ENCODE data around the gene PLK5. TPM values are rescaled to one million over a fixed set of nuclear protein-coding genes. Genes with fewer than 3 reads are reported as not detected.

The PLK5 gene
- total and polyA plus RNA-seq, 2 of the 4 experiments (the other 2 are of a cell fraction), result not detected

GRCh38 chr19:1526066-1526778 lies 2.3 kb downstream of the PLK5 start:
- no peak for ATAC-seq (ENCODE audit: low read depth)
- in situ Hi-C loops (cut with MboI; ENCODE audit: low sequenced_read_pairs), result loop anchor here (25.0 kb wide), 1 partner anchor 261 kb away; no protein-coding TSS in a partner anchor
- Histone ChIP-seq H2AK5ac (ENCODE audit: low read depth, low read length) (no peak overlapping the region), H3K56ac (ENCODE audit: extremely low read depth, insufficient read depth, low read length) (no peak overlapping the region), H2AK9ac (replicated peaks; ENCODE audit: low read depth, low read length, poor library complexity) (no peak overlapping the region), H3K4me1 (ENCODE audit: control insufficient read depth, insufficient read depth, low read length) (no peaks in the 10 kb centered on the region; the same call in 1 of the 2 replicates), H3K4me2 (ENCODE audit: low read depth, low read length) (no peak overlapping the region), H3K18ac (ENCODE audit: low read depth, low read length) (no peak overlapping the region), H3K23ac (ENCODE audit: low read depth, low read length) (no peak overlapping the region), H2BK5ac (ENCODE audit: low read depth, low read length, poor library complexity, severe bottlenecking) (no peak overlapping the region), H3K36me3 (ENCODE audit: control insufficient read depth, insufficient read depth, low read length) (no peaks in the 10 kb centered on the region), H3K14ac (replicated peaks; ENCODE audit: low read depth, low read length) (no peak overlapping the region), H2BK20ac (ENCODE audit: low read depth, low read length) (no peak overlapping the region), H2BK15ac (ENCODE audit: low read depth, low read length) (no peak overlapping the region), H3K27ac (ENCODE audit: insufficient read depth, low read length) (no peak overlapping the region), H3K27me3 (ENCODE audit: control insufficient read depth, insufficient read depth, low read length) (peaks cover 38% of the 10 kb centered on the region), H4K5ac (ENCODE audit: low read depth, low read length) (no peak overlapping the region), H3K9ac (ENCODE audit: low read depth, low read length) (no peak overlapping the region), H3K4me3 (ENCODE audit: insufficient read depth, low read depth, low read length) (no peak overlapping the region), H2BK120ac (ENCODE audit: low read depth, low read length) (no peak overlapping the region), H4K8ac (ENCODE audit: low read depth in 2 of 2, low read length in 2 of 2) (no peak overlapping the region), H3K9me3 (ENCODE audit: control insufficient read depth, insufficient read depth, low read length) (no peaks in the 10 kb centered on the region), H4K91ac (ENCODE audit: insufficient read depth, low read depth, low read length) (no peak overlapping the region), H3K79me1 (ENCODE audit: low read depth in 1 of 2, low read length in 2 of 2) (no peaks in the 10 kb centered on the region), H3K9me1 (ENCODE audit: insufficient read depth, low read length) (peaks cover 4% of the 10 kb centered on the region; the same call in 1 of the 2 replicates), H3K4ac (ENCODE audit: low read depth, low read length) (no peak overlapping the region), H4K20me1 (ENCODE audit: insufficient read depth, low read length) (peaks cover 7% of the 10 kb centered on the region; the same call in 1 of the 2 replicates), H2AFZ (replicated peaks; ENCODE audit: low read length, poor library complexity) (peak overlapping the region; percentile 21)
- intact Hi-C loops (cut with micrococcal nuclease), result no loop called here
- CTCF ChIA-PET, result no interaction called here
- TF ChIP-seq MAZ (IDR thresholded peaks at IDR 0.05; ENCODE audit: borderline replicate concordance, low read depth, low read length), result no peak
- no peak for TF ChIP-seq SMC3 (IDR thresholded peaks at IDR 0.05; ENCODE audit: low read depth, low read length)
- TF ChIP-seq FOS (IDR thresholded peaks at IDR 0.05; ENCODE audit: low read depth, low read length), result no peak
- no peak for TF ChIP-seq BHLHE40 (IDR thresholded peaks at IDR 0.05; ENCODE audit: low read depth, low read length)
- TF ChIP-seq RFX5 (IDR thresholded peaks at IDR 0.05; ENCODE audit: low read depth, low read length), result no peak
- TF ChIP-seq RAD21 (IDR thresholded peaks at IDR 0.05; ENCODE audit: low read length), result no peak
- TF ChIP-seq RCOR1 (IDR thresholded peaks at IDR 0.05; ENCODE audit: insufficient replicate concordance, low read length), result no peak
- no peak for TF ChIP-seq NFE2L2 (IDR thresholded peaks at IDR 0.05; ENCODE audit: low read depth, low read length)
- dilution Hi-C loops (cut with HindIII; ENCODE audit: low sequenced_read_pairs, unreplicated experiment), result no loop called here
- 72% methylated on average over 13 of the region's 33 CpGs; no CpG with 5 or more reads in 1 of the 2 experiments for WGBS, 2 experiments (ENCODE audit: extremely low coverage in 2 of 2, insufficient read length in 1 of 2)
- POLR2A ChIA-PET (ENCODE audit: unreplicated experiment), result no interaction called here
- no TSS peak for BruUV-seq (replicated peaks)
- DNase-seq, result no peak

Measured in IMR-90 (cell line).